ENCODE results near the gene DHH. TPM values are rescaled to one million over a fixed set of nuclear protein-coding genes. Genes with fewer than 3 reads are reported as not detected.

The DHH gene
- total and polyA plus RNA-seq, 9 of the 15 experiments (the other 6 are each of a cell fraction or from before 2014, with no cell fraction given), result 0.07 to 2.6 (median 0.54) TPM

GRCh38 chr12:49060237-49061156 is 34.1 kb downstream of the DHH start, which contains the start of gene KMT2D (continued):
- TF ChIP-seq NKRF (IDR thresholded peaks at IDR 0.05; ENCODE audit: borderline replicate concordance) (peak; percentile 94), MYC (IDR thresholded peaks at IDR 0.05; ENCODE audit: low read depth, low read length) (peak; percentile 99), MYC (CRISPR knock-in tag; IDR thresholded peaks at IDR 0.05; ENCODE audit: borderline replicate concordance, low read depth) (peak; percentile 99), SIRT6 (IDR thresholded peaks at IDR 0.05; ENCODE audit: low read depth, low read length) (no peak), BCLAF1 (IDR thresholded peaks at IDR 0.05; ENCODE audit: borderline replicate concordance in 1 of 2, control insufficient read depth in 1 of 2, low read depth in 2 of 2, low read length in 1 of 2) (no peak), SMARCE1 (IDR thresholded peaks at IDR 0.05) (peak; percentile 77), ELK1 (CRISPR knock-in tag; IDR thresholded peaks at IDR 0.05) (no peak), SETDB1 (IDR thresholded peaks at IDR 0.05; ENCODE audit: low read length) (no peak), NRF1 (conservative IDR thresholded peaks at IDR 0.05 in 1 of 2, IDR thresholded peaks at IDR 0.05 in 1 of 2) (peak in 1 of 2 experiments; percentile 16; a peak in 1 of 4 replicates), ZNF551 (CRISPR knock-in tag; IDR thresholded peaks at IDR 0.05) (no peak), THAP12 (CRISPR knock-in tag; IDR thresholded peaks at IDR 0.05) (peak; percentile 81), HEY1 (CRISPR knock-in tag; IDR thresholded peaks at IDR 0.05; ENCODE audit: borderline replicate concordance) (no peak), USF1 (CRISPR knock-in tag; IDR thresholded peaks at IDR 0.05) (peak; percentile 80)
